Brain microvascular endothelial cell (primary cell): ENCODE results near the gene EVX1.

Source experiments
- DNase-seq: peaks from one replicate; pipeline ENCODE4 v3.0.0-alpha.2; 2020
- H3K27ac ChIP-seq: fragments of 250-450 bp; sonication (Bioruptor Pico); 2 replicates; pipeline ENCODE4 v1.5.1; 2020; ENCODE audit warnings: mild to moderate bottlenecking, moderate library complexity
- H3K27me3 ChIP-seq: fragments of 250-450 bp; sonication (Bioruptor Pico); replicated peaks from 2 replicates; pipeline ENCODE4 v1.5.1; 2020; ENCODE audit warnings: mild to moderate bottlenecking
- H3K36me3 ChIP-seq: fragments of 250-450 bp; sonication (Bioruptor Pico); replicated peaks from 2 replicates; pipeline ENCODE4 v1.5.1; 2020; ENCODE audit warnings: mild to moderate bottlenecking
- H3K4me3 ChIP-seq: 2 replicates; pipeline ENCODE4 v1.5.1; 2011; ENCODE audit warnings: low read depth, mild to moderate bottlenecking, control low read depth, low read length, moderate library complexity
- in situ Hi-C: cut with HindIII; loops from 2 replicates; pipeline ENCODE4 v1.10.0; 2017; ENCODE audit warnings: low sequenced_read_pairs, low pct_ligation_motif_present
- TF ChIP-seq, protein P1 (sequence below): IDR thresholded peaks from 2 replicates; pipeline ENCODE4 v1.5.1; 2011; ENCODE audit warnings: low read depth, mild to moderate bottlenecking, moderate library complexity, low read length, control low read depth, inconsistent platforms; ENCODE audit errors: missing control alignments

EVX1 gene

GRCh38 chr7:27229448-27229847, 13.2 kb upstream of the EVX1 start:
- in situ Hi-C loops = no loop called here

DNA sequence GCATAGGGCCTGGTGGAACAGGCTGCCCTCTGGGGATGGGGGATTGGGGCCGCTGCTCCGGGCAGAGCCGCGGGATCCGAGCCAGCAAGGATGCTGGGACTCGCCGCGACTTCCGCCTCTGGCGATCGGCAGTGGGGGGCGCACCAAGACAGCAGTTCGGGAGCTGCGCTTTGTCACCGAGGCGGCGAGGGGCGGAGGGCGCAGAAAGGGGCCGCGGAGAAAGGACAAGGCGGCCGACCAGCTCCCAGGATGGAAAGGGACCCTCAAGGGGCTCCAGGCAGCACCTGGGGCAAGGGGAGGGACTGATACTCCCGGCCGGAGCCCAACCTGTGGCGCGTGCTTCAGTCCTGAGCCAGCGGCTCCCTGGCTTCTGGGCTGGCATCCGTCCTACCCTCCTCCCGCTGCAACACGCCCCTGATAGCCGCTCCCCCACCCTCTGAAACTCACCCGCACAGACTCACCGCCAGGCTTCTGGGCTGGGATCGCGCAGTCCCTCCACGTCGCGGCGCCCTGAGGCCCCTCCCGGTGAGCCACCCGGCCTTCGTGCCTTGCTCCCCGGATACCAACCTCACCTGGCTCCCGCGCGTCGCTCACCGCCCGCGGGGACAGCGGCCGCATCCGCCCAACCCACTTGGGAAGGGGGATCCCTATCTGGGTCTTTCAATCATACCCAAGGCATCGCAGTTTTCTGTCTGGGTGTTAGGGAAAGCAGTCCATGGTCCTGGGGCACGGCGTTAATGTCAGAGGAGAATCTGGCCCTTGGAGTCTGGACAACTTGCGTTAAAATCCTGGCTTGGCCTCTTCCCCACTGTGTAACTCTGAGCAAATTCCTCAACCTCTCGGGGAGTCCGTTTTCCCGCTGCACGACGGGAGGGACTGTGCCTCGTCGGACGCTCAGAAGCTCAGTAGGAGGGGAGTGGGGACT, 7.0 kb upstream of the EVX1 start:
- Histone ChIP-seq H3K27me3 (peaks cover 50% of the 10 kb centered on the region), H3K36me3 (no peaks in the 10 kb centered on the region), H3K4me3 (peak overlapping the region; percentile 40), H3K27ac (no peak overlapping the region)
- peak; percentile 11 for DNase-seq
- TF ChIP-seq, protein P1, sequence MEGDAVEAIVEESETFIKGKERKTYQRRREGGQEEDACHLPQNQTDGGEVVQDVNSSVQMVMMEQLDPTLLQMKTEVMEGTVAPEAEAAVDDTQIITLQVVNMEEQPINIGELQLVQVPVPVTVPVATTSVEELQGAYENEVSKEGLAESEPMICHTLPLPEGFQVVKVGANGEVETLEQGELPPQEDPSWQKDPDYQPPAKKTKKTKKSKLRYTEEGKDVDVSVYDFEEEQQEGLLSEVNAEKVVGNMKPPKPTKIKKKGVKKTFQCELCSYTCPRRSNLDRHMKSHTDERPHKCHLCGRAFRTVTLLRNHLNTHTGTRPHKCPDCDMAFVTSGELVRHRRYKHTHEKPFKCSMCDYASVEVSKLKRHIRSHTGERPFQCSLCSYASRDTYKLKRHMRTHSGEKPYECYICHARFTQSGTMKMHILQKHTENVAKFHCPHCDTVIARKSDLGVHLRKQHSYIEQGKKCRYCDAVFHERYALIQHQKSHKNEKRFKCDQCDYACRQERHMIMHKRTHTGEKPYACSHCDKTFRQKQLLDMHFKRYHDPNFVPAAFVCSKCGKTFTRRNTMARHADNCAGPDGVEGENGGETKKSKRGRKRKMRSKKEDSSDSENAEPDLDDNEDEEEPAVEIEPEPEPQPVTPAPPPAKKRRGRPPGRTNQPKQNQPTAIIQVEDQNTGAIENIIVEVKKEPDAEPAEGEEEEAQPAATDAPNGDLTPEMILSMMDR = peak; percentile 52
- in situ Hi-C loops = no loop called here

More at GRCh38 chr7:27229448-27229847, 13.2 kb upstream of the EVX1 start:
- Histone ChIP-seq H3K36me3 (no peaks in the 10 kb centered on the region), H3K4me3 (no peak overlapping the region), H3K27ac (no peak overlapping the region), H3K27me3 (peaks cover 37% of the 10 kb centered on the region)
- no peak for DNase-seq
- TF ChIP-seq, protein P1 = no peak

DNA sequence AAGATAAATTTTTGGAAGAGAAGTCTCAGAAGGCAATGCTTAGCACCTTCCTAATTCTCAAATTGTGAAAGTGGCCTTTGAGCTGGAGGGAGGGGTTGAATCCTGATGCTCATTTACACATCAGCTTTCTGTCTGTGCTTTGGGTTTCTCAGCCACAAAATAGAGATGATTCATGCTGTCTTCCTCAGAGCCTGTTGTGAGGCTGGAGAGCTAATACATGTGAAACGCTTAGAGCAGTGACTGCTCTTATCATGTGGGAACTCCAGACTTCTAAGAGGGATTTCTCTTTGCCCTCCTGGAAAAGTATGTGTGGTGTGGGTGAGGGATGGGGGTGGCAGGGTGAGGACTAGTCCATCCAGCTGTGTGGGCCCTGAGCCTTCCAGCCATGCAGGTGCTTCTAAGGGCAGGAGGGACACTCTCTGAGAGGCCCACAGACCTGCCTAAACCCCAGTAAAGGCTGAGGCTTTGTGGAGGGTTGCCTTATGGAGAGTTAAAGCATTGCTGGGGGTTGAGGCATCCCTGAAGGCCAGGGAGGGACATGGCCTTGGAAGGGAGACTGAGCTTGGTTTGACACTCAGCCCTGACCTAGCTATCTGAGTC, 4.8 kb upstream of the EVX1 start:
- in situ Hi-C loops = no loop called here
- Histone ChIP-seq H3K4me3 (no peak overlapping the region), H3K27me3 (peaks cover 71% of the 10 kb centered on the region), H3K27ac (no peak overlapping the region), H3K36me3 (no peaks in the 10 kb centered on the region)
- TF ChIP-seq, protein P1 = no peak
- peak; percentile 42 for DNase-seq

DNA sequence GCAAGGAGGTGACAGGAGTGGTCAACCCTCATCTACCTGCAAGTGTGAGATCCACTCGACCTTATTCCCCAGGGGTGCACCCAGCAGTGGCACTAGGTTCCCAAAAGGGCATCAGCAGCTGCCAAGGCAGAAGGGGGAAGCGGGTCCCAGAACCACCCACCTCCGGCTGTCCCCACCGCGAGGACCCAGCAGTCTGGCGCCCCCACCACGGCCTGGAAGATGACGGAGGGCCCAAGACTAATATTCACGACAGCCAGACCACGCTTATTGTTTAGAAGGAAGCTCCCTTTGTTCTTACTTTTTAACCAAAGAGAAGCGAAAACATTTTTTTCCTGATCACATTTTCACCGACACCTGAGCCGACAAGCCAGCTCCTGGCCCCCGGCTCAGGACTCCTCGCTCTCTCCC, 3.6 kb upstream of the EVX1 start:
- Histone ChIP-seq H3K27me3 (peaks cover 83% of the 10 kb centered on the region), H3K36me3 (no peaks in the 10 kb centered on the region), H3K27ac (no peak overlapping the region), H3K4me3 (no peak overlapping the region)
- TF ChIP-seq, protein P1 = no peak
- no peak for DNase-seq
- in situ Hi-C loops = no loop called here

DNA sequence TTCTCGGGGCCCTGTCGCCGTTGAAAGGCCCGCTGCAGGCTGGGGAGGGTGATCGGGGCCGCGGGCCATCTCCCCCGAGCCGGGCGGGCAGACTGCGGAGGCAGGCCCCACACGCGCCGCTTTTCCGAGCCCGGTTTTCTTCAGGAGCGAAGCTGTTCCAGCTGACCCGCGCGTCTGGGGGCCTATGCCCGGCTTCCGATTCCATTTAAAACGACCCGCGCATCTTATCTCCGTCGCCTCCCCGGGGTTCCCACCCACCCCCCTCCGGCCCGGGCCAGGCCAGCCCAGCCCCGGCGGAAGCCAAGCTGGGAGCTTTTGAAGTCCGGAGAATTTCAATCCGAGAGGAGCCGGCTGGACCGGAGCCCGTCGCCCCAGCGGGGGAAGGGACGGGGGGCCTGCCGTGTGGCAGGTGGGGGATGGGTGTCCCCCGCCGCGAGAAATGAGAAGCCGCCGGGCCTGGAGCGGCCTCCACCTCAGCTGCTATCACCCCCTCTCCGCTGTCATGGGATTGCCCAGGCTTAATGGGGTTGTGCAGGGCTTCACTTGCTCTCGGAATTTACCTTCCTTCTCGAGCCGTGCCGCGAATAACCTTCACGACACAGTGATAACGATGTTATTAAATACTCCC, 3.1 kb upstream of the EVX1 start:
- H3K27ac ChIP-seq = no peak overlapping the region
- TF ChIP-seq, protein P1 = no peak
- in situ Hi-C loops = no loop called here
- H3K36me3 ChIP-seq = no peaks in the 10 kb centered on the region
- no peak for DNase-seq
- H3K27me3 ChIP-seq = peaks cover 88% of the 10 kb centered on the region
- H3K4me3 ChIP-seq = no peak overlapping the region
